Endodermal cell (in vitro differentiated cells): ENCODE results near the gene OR13J1. TPM values are rescaled to one million over a fixed set of nuclear protein-coding genes. Genes with fewer than 3 reads are reported as not detected.

Experiments used
- DNase-seq: peaks from one replicate; pipeline ENCODE4 v3.0.0-alpha.2; 2017
- H3K27ac ChIP-seq: 2 replicates; pipeline ENCODE4 v1.5.1; 2013; ENCODE audit warnings: mild to moderate bottlenecking, low read depth, low read length, moderate library complexity
- H3K27me3 ChIP-seq: 2 replicates; pipeline ENCODE4 v1.6.1; 2013; ENCODE audit warnings: mild to moderate bottlenecking, low read length, moderate library complexity; ENCODE audit not compliant: insufficient read depth, control insufficient read depth, poor library complexity, severe bottlenecking
- H3K36me3 ChIP-seq: 2 replicates; pipeline ENCODE4 v1.7.0; 2013; ENCODE audit warnings: mild to moderate bottlenecking, low read length, moderate library complexity; ENCODE audit not compliant: control insufficient read depth, insufficient read depth
- H3K4me1 ChIP-seq: one replicate; pipeline ENCODE4 v1.7.0; 2013; ENCODE audit warnings: low read length; ENCODE audit not compliant: control insufficient read depth, insufficient read depth
- H3K4me3 ChIP-seq: 2 replicates; pipeline ENCODE4 v1.5.1; 2013; ENCODE audit warnings: mild to moderate bottlenecking, low read length, moderate library complexity
- H3K9ac ChIP-seq: 2 replicates; pipeline ENCODE4 v1.6.1; 2013; ENCODE audit warnings: mild to moderate bottlenecking, low read length, moderate library complexity; ENCODE audit not compliant: poor library complexity, severe bottlenecking; ENCODE audit errors: extremely low read depth
- H3K9me3 ChIP-seq: 2 replicates; pipeline ENCODE4 v1.6.1; 2013; ENCODE audit warnings: mild to moderate bottlenecking, low read length, moderate library complexity; ENCODE audit not compliant: control insufficient read depth
- H3K27ac Mint-ChIP-seq: 2 replicates; pipeline ENCODE4 v1.8.0; 2020; ENCODE audit warnings: mixed read lengths
- H3K27me3 Mint-ChIP-seq: 2 replicates; pipeline ENCODE4 v1.8.0; 2021; ENCODE audit warnings: mild to moderate bottlenecking, mixed read lengths; ENCODE audit not compliant: insufficient read depth
- H3K36me3 Mint-ChIP-seq: 2 replicates; pipeline ENCODE4 v1.8.0; 2020; ENCODE audit warnings: low read depth, mixed read lengths
- H3K4me1 Mint-ChIP-seq: 2 replicates; pipeline ENCODE4 v1.8.0; 2020; ENCODE audit warnings: mixed read lengths
- H3K4me3 Mint-ChIP-seq: 2 replicates; pipeline ENCODE4 v1.8.0; 2020; ENCODE audit warnings: mild to moderate bottlenecking, moderate library complexity, mixed read lengths
- H3K9me3 Mint-ChIP-seq: 2 replicates; pipeline ENCODE4 v1.8.0; 2020; ENCODE audit warnings: mild to moderate bottlenecking, mixed read lengths
- CTCF ChIP-seq: fragments of 200-600 bp; sonication (generic); conservative IDR thresholded peaks from 2 replicates; pipeline ENCODE4 v1.5.0; 2021; ENCODE audit warnings: antibody characterized with exemption, mild to moderate bottlenecking
- WGBS, 2 experiments: methylation state at CpG; one replicate each; pipeline versions ENCODE4 v1.1.5 to v1.1.7; 2013; ENCODE audit warnings: missing lambda C conversion rate in 2 of 2, mixed read lengths in 1 of 2; ENCODE audit not compliant: insufficient coverage in 1 of 2, insufficient read length in 1 of 2; 5-methylcytosine and 5-hydroxymethylcytosine counted together
- total RNA-seq, 2 donors: library from RNA; stranded (reverse); fragmentation: NEBNext Ultra II Directional in 1 of 2; extraction: Animal tissue kit (Norgen Biotek cat#: 25700) in 1 of 2; gene quantifications; 2 replicates in 1 of 2; 3 replicates in 1 of 2; pipeline ENCODE4 v1.2.1, GENCODE V29; 2021

OR13J1 gene
- total RNA-seq, 2 donors from 2014 or later = not detected

- no peak for DNase-seq
- H3K27me3 Mint-ChIP-seq = peaks cover 27% of the 10 kb centered on the region
- H3K27me3 ChIP-seq = peaks cover 35% of the 10 kb centered on the region
- no peak overlapping the region for H3K27ac Mint-ChIP-seq
- H3K4me3 ChIP-seq = no peak overlapping the region
- H3K4me1 ChIP-seq = no peaks in the 10 kb centered on the region
- H3K4me3 Mint-ChIP-seq = no peak overlapping the region
- peaks cover 10% of the 10 kb centered on the region for H3K36me3 Mint-ChIP-seq
- H3K36me3 ChIP-seq = peaks cover 6% of the 10 kb centered on the region
- H3K9ac ChIP-seq = no peak overlapping the region
- H3K4me1 Mint-ChIP-seq = peaks cover 8% of the 10 kb centered on the region
- no peak for TF ChIP-seq CTCF
- no peak overlapping the region for H3K27ac ChIP-seq
- no peaks in the 10 kb centered on the region for H3K9me3 Mint-ChIP-seq
- WGBS, 2 experiments = 91 to 100% methylated on average over 3 to 4 of the region's 4 CpGs
- H3K9me3 ChIP-seq = no peaks in the 10 kb centered on the region
These were observed 22.2 kb downstream of the OR13J1 start for GRCh38 chr9:35847792-35848572.

DNA sequence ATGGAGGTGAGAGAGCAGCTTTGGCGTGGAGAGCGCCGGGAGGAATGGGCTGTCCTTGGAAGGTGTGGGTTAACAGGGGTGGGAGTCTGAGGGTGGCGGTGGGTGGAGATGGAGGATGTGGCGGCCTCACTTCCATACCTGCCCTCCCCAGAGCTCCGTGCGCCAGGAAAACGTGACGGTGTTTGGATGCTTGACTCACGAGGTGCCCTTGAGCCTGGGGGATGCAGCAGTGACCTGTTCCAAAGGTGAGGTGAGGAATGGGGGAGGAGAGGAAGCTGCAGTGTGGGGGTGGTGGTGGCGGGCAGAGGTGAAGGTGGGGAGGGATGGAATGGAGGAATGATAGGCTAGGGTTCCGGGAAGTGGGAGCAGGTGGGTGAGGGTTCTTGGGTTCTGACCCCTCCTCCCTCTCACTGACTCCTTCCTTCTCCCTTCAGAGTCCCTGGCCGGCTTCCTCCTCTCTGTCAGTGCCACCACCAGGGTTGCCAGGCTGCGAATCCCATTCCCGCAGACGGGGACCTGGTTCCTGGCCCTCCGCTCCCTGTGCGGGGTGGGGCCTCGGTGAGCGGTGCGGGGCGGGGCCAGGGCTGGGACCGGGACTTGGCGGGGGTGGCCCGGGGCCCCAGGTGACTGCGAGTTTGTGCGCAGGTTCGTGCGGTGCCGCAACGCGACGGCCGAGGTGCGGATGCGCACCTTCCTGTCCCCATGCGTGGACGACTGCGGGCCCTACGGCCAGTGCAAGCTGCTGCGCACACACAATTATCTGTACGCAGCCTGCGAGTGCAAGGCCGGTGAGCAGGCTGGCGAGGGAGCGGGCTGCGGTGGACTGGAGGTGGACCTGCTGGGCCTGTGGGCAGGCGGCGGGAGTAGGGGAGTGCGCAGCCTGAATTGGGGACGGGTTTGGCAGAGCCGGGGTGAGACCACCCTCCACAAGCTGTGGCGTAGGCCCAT is 24.1 kb downstream of the OR13J1 start:
- Histone ChIP-seq H3K27me3 (peaks cover 35% of the 10 kb centered on the region), H3K36me3 (peaks cover 6% of the 10 kb centered on the region), H3K4me3 (no peak overlapping the region), H3K4me1 (no peaks in the 10 kb centered on the region), H3K27ac (no peak overlapping the region), H3K9me3 (no peaks in the 10 kb centered on the region), H3K9ac (no peak overlapping the region)
- peak; percentile 18 for TF ChIP-seq CTCF
- H3K36me3 Mint-ChIP-seq = peaks cover 10% of the 10 kb centered on the region
- peak overlapping the region; percentile 27 for H3K27ac Mint-ChIP-seq
- peak; percentile 84 for DNase-seq
- peaks cover 11% of the 10 kb centered on the region for H3K4me1 Mint-ChIP-seq
- peak overlapping the region; percentile 65 for H3K4me3 Mint-ChIP-seq
- peaks cover 25% of the 10 kb centered on the region for H3K27me3 Mint-ChIP-seq
- 40 to 68% methylated on average over 37 to 52 of the region's 53 CpGs for WGBS, 2 experiments
- no peaks in the 10 kb centered on the region for H3K9me3 Mint-ChIP-seq

DNA sequence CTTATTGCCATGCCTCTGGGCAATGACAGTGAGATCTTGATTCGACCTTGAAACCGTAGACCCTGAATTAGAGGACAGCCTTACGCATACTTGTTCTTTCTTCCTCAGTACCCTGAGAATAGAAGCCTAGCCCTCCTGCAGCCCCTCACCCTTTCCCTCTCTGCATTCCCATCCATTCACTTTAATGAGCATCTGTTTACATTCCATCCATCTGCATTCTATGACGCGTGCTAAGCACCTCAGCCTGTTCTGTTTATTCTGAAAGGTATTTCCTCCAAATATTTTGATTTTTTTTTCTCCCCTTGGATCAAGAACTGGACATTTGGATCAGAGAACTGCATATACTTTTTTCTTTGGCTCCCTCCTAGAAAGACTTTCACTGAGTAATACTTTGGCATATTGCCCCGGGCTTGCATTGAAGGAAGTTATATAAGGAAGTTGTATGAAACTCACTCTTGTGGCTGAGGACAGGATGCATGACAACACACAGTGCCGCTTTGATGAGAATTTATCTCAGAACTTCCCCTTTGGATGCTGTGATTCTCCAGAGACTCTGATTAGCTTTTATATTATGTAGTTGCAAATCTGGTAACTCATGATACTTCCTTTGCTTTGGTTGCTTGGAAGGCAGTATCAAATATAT is 25.5 kb downstream of the OR13J1 start:
- Histone ChIP-seq H3K36me3 (peaks cover 6% of the 10 kb centered on the region), H3K9me3 (no peaks in the 10 kb centered on the region), H3K4me3 (no peak overlapping the region), H3K9ac (no peak overlapping the region), H3K4me1 (no peaks in the 10 kb centered on the region), H3K27me3 (peaks cover 35% of the 10 kb centered on the region), H3K27ac (no peak overlapping the region)
- Mint-ChIP-seq H3K27me3 (peaks cover 28% of the 10 kb centered on the region), H3K9me3 (no peaks in the 10 kb centered on the region), H3K4me3 (no peak overlapping the region), H3K4me1 (peaks cover 21% of the 10 kb centered on the region), H3K27ac (no peak overlapping the region), H3K36me3 (peaks cover 10% of the 10 kb centered on the region)
- no peak for TF ChIP-seq CTCF
- 74 to 75% methylated on average over 6 to 7 of the region's 7 CpGs for WGBS, 2 experiments
- no peak for DNase-seq
